GM21381 (cell line): ENCODE results near the gene CLDN9.

Experiments used
- ATAC-seq: cut with Tn5 transposase; IDR thresholded peaks from one replicate; pipeline ENCODE4 v1.9.1; 2021; ENCODE audit warnings: mild to moderate bottlenecking, moderate library complexity; ENCODE audit not compliant: unreplicated experiment

Gene CLDN9

DNA sequence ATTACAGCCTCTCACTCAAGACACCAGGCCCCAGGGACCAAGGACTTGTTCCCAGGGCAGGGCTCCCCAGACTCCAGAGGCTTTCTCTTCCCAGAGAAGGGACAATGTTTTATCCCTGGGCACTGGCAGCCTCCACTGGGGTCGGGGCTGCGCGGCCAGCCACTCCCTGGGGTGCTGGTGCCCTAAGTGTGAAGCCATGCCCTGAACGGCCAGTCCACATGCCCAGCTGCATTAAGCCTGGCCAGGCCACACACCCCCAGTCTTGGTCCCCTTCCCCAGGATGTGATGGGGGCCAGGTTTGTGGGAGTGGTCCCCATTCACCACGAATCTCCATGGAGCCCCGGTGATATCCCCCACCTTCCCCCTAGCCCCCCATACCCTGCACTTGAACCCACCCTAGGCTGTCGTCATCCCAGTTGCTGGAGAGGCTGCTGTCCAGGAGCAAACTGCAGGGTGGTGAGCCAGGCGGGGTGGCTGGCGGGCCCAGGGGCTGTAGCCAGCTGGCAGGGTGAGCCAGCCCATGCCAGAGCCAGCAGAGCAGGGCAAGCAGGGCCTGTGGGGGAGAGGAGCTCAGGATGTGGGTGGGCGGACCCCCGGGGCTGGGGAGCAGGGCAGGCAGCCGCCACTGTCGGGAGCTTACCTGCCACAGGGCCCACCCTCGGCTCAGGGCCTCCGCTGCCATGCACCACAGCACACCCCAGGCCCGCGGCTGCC lies 39.0 kb upstream of the CLDN9 start:
- no peak for ATAC-seq

DNA sequence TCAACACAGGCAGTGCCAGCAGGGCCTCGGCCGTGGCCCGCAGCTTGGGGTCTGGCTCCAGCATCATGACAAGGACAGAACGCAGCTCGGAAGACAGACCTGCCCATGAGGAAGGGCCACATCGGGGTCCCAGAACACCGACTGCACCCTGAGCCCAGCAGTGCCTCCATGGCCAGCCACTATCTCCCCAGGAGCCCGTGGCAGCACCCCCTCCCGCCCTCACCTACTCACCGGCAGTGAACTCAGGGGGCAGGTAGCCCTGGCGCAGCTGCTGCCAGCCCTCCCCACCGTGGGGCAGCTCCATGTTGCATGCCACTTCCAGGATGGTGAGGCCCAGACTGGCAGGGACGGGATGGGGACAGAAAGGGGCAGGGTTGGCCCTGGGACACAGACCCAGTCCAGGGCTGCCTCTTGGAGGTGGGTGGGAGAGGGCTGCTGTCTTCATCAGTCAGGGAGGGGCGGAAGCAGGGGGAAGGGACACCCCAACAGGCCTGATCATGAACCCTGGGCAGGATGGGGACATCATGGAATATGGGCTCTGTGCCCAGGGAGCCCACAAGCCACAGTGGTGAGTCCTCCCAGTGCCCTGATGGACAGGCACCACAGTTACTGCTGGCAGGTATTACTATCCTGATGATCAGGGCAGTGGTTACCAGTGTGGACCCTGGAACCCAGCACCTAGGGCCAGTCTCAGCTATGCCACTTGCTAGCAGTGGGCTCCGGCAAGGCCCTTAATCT lies 38.2 kb upstream of the CLDN9 start:
- no peak for ATAC-seq

DNA sequence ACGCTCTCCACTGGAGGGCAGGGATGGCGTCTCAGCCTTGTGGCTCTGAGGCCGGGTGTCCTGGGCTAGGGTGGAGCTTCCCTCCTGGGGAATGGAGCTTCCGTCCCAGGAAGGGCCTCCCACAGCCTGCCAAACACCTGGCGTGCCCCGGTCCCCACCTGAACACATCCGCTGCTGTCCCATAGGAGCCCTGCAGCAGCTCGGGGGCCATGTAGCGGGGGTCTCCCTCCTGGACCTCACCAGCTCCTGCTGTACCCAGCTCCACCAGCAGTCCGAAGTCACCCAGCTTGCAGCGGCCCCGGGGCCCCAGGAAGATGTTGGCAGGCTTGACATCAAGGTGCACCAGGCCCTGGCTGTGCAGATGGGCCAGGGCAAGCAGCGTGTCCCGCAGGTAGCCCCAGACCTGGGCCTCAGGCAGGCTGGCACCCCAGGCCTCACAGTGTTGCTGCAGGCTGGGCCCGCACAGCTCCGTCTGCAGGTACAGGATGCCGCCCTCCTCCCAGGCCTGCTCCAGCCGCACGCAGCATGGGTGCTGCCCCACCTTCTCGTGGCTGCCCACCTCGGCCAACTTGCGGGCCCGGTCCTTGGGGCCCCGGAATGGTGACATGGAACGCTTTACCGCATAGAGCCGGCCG lies 37.4 kb upstream of the CLDN9 start:
- no peak for ATAC-seq

DNA sequence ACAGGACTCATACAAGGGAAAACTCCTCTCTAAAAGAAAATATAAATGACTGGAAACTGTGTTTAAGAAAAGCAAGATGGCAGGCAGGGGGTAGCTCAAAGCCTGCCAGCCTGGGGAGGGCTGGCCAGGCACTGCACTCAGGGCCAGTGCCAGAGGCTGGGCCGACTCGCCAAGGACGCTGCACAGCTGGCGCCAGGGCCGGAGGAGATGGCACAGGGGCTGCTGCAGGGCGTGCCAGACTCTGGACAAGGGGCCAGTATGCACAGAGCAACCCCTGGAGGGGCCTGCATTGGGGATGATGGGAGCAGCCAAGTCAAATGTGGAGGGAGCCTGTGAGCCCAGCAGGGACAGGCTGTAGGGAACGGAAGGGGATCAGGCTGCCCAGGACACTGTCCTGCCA lies 36.5 kb upstream of the CLDN9 start:
- no peak for ATAC-seq

DNA sequence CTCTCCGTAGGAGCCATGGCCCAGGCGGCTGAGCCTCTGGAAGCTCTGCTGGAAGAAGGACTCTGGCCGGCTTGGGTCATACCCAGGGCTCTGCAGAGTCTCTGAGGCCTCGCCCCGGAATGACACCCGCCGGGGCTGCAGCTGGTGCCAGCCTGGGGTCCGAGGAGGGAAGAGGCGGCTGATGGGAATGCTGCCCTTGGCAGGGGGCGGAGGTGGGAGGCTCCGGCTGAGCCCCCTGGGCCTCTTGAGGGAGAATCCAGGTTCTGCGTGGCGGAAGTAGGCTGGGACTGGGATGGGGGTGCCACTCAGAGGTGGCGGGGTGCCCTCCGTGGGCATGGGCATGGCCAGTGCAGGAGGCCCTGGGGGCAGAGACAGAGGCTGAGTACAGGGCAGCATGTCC lies 36.0 kb upstream of the CLDN9 start:
- ATAC-seq, result no peak

DNA sequence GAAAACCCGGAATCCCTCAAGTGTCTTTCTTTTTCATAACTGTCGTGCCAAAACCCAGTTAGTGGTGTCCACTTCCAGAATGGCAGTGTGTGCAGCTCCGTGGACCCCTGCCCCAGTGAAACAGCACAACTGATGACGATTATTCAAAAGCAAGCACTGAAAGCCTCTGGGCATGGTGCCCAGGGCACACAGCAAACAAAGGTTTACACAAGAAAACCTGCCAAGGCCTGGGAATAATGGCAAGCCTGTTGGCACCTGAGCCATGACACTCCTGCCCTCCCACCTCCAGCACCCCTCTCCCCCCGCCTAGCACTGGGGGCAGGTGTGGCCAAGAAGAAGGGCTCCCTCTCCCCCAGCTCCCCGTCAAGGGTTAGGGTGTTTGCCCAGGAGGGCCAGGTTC lies 35.3 kb upstream of the CLDN9 start:
- no peak for ATAC-seq

DNA sequence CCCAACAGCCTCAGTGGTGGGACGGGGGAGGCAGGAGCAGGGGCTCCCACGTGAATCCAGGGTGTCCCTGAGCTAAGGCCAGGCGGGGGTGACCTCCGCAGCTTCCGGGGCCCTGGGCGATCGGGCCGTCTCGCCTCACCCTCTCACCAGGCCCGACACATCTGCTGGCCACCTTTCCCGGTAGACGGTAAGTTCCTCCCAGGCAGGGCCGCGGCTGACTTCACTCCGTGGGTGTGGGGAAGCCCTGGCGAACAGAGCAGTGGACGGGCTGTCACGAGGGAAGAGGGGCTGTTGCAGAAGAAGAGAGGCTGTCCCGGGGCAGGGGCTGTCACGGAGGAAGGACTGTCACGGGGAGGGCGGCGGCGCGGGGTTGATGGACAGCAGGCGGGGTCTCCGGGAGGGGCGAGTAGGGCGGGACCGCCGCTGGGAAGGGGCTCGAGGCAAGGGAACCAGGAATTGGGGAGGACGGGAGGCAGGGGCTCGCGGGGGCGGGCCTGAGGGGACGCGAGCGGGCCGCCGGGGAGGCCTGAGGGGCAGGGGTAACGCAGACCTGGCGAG lies 33.0 kb upstream of the CLDN9 start:
- peak; percentile 15 for ATAC-seq

DNA sequence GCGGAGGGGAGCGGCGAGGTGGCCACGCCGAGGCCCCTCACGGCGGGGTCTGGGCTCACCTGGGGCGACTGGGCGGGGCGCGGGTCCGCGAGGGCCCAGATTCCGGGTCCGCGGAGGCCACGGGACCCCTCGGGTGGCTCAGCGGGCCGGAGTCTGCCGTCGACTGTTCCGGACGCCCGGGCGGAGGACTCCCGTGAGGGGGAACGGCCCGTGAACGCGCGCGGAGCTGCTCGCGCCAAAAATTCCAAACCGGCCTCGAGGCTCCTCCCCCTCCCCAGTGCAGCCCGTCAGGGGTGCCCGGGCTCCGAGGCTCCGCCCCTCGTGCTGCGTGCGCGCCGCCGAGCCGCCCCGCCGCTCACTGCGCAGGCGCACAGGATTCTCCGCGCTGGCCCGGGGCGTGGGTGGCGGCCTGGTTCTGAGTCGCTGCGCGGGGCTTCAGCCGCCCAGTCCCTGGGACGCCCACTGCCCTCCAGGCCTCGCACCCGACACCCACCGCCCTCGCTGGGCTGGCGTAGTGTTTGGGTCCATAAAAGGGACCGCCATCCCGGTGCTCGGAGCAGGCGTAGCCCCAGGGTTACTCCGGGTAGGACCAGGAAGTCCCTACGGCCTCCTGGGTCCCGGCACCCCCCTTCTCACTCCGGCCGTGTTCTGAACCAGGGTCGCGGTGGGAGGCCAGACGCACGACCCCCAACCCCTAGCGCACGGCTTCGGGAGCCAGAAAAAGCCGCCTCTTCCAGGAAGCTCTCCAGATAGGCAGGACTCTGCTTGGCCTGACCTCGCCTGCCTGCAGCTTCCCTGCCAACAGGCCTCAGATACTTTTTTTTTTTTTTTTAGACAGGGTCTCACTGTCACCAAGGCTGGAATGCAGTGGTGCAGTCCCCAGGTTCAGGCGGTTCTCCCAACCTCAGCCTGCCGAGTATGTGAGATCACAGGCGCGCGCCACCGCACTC lies 32.2 kb upstream of the CLDN9 start, which contains the start of gene PKMYT1:
TSS of gene PKMYT1 (minus strand) at position 220 of the 950 bp plus-strand sequence. CDS start 789 bp downstream, outside the sequence.
- ATAC-seq, result peak; percentile 80

DNA sequence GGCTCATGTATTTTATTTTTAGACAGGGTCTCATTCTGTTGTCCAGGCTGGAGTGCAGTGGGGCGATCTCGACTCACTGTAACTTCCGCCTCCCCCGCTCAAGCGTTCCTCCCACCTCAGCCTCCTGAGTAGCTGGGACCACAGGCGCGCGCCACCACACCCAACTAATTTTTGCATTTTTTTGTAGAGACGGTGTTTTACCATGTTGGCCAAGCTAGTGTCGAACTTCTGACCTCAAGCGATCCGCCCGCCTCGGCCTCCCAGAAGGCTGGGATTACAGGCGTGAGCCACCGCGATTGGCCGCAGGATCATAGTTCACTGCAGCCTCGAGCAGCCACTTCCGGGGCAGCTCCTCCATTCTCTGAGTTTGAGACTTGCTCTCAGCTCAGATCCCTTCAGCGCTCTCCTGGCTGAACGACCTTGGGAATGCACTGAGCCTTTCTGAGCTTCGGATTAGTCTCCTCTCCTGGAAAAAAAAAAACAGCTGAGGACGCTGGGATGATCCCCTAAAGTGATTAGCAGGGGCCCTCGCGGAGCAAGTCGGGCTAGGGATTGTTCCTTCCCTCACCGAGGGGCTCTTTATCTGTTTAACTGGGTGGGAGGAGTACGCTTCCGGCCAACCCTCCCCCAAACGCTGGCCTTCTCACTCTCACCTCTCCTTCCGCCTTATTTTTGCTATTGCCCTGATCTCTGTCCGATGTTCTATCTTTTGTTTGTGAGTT lies 31.4 kb upstream of the CLDN9 start:
- ATAC-seq, result no peak

DNA sequence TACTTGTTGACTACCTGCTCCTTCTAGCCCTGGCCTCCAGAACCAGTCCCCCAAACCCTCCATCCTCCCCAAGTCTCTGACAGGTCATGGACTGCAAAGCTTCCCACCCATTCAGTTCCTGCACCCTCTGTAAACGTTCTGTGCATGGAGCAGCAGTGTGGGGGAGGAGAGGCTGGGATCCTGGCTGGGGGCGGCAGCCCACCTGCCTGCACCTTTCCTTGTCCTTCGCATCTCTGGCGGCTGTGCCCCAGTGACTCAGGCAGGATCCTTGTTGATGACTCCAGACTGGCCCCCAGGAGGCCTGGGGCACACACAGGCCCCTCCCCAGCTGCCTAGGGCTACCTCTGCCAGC lies 30.8 kb upstream of the CLDN9 start:
- ATAC-seq, result no peak

DNA sequence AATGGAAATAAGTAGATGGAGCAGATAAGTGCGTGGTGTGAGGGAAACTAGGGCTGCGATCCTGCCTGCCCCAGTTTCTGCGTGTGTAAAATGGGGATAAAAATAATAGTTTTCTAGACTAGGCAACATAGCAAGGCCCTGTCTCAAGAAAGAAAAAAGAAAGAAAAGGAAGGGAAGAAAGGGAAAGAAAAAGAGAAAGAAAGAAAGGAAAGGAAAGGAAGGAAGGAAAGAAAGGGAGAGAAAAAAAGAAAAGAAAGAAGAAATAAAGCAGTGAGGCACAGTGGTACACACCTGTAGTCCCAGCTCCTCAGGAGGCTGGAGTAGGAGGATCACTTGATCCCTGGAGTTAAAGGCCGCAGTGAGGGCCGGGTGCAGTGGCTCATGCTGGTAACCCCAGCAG lies 30.3 kb upstream of the CLDN9 start:
- ATAC-seq, result no peak

DNA sequence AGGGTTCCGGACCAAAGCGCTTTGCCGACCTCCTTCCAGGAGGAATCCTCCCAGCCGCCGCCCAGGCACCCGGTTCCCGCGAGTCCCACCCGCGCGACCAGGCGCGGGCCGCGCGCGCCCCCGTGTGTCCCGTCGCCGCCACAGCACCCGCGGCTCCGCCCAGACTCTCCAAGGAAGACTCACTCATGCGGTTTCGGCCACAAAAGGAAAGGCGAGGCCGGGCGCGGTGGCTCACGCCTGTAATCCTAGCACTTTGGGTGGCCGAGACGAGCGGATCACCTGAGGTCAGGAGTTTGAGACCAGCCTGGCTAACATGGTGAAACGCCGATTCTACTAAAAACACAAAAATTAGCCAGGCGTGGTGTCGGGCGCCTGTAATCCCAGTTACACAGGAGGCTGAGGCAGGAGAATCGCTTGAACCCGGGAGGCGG lies 29.0 kb upstream of the CLDN9 start:
- ATAC-seq, result no peak

DNA sequence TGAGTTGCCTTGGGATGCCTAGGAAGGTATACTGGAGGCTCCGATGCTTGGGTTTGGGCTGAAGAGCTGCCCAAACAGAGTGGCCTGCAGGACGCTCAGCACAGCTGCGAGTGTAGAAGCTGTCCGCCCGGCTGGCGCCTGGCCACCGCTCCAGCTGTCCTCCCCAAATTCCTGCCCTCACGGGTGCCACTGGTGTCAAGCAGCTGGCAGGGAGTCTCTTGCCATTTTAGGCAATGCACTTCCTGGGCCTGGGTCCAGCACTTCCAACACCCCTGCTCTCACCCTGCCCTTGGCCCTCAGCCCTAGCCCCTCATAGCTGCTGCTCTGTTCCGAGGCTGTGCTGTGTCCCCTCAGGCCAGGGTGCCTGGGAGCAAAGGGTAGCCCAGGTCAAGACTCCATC lies 27.3 kb upstream of the CLDN9 start:
- ATAC-seq, result no peak

DNA sequence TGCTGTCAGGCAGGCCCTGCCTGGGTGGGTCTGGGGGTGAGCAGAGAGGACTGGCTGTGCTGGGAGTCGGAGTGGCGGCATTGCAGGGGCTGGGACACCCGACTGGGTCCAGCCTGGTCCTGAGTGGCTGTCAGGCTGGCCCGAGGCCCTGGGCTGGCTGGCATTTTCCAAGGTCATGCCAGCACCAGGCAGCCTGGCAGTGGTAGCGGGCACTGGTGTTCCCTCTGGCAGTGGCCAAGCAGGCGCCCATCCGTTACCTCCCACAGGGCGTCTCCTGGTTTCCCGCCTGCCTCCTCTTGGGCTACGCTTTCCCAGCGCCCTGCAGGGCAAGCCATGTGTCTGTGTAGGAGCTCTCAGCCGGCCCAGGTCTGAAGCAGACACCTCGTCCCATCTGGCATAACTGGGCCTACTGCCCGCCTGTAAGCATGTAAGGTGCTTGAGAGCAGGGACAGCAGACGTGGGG lies 26.8 kb upstream of the CLDN9 start:
- no peak for ATAC-seq

DNA sequence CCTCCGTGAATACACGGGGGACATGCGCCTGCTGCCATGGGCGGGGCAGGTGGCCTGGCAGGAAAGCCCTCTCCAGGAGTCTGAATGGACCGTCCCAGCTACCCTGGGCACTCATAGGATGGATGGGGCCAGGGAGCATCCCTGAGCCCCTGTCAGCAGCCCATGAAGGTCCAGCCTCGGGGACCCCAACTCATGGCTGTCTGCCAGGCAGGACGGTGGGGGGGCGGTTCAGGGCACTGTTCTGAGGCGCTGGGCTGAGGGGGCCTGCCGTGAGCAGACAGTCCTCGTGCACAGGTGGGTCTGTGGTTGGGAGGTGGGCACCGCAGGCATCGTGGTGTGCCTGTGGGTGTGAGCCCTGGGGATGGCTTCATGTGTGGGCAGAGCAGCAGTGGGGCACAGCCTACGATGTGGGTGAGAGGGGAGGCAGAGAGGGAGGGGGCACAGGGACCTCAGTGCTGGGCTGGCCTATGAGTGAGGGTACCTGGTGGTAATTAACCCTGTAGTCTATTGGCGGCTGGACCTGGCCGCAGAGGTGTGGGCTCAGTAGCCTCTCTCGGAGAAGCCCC lies 26.0 kb upstream of the CLDN9 start:
- no peak for ATAC-seq

DNA sequence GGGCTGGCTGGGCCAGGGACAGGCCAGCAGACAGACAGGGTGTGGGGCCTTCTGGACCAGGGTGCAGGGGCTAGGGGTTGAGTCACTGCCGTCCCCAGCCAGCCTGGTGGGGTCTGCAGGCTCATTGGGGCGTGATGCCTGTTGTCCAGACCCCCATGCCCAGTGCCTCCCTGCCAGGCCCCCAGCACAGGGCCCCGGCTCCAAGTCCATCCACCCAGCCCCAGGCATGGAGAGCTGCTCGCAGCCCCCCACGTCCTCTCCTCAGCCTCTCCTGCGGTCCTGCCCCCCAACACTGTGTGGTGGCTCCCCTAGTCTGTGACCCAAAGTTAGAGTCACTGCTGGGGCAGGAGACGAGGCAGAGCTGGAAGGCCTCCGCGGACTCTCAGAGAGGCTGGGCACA lies 25.4 kb upstream of the CLDN9 start:
- no peak for ATAC-seq

DNA sequence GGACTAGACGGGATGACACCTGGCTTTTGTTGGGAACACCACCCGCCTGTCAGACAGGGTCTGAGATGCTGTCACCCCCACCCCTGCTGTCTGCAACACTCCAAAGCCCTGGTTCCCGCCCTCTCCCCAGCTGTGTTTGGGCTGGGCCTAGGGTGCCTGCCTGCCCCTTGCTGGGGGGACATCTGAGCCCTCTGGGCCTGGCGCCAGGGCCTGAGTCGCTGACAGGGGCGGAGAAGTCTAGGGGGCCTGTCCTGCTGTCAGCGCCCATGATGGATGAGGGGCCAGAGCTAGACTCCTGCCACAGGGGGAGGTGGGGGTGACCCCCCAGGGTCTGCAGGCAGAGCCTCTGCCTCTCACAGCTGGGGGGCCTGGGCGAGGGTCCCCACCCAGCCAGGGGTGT lies 24.9 kb upstream of the CLDN9 start:
- no peak for ATAC-seq

DNA sequence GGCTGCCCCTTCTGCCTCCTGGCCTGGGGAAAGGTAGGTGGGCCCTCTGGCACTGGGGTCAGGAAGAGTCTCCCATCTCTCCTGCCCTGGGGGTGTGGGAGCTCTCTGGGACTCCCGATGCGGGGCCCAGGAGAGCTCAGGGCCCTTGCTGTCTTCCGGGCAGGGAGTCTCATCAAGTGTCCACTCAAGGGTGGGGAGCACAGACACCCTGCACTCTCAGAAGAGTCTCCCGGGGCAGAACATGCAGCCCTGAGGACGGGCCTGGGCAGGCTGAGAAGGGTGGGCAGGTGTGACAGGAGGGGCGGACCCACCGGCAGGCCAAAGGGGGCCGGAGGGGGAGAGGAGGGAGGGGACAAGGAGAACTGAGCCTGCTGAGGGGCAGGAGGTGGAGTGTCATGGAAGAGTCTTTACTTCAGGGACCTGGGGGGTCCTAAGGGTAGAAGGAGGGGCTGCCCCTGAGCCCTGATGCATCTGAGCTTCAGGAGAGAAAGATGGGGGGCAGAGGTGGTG lies 24.1 kb upstream of the CLDN9 start:
- no peak for ATAC-seq

DNA sequence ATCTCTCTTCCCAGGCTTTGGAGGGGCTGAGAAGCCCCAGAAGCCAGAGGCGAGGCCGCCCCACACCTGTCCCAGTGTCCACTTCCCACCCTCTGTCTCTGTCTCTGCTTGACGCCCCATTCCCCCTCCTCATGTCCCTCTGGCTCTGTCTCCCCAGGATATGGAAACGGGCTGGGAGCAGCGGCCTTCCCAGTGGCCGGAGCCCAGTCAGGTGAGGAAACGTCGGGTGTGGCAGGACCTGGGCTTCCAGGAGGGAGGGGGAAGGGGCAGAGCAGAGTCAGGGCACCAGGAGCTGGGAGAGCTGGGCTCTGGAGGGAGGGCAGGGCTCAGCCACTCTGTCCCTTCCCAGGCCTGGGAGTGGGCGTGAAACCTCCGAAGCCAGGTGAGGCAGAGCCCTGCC lies 21.8 kb upstream of the CLDN9 start:
- ATAC-seq, result no peak
